ENCODE data around the gene STAT4.

STAT4 gene

DNA sequence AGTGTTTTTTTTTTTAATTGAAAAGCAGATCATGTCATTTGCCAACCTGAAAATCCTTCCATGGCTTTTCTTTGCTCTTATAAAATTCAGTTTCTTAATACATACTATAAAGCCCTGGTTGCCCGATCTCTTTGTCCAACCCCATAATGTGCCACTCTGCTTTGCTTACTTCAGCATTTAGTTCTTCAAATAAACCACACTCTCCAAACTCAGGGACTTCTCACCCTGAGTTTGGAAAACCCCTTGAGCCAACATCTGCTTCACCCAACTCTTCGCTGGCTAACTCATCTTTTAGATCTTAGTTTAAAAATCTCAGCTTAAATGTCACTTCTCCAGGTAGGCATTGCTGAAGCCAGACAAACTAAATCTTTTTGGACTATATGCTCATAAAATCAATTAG lies 135.6 kb downstream of the STAT4 start:
- ChIA-PET CTCF (interaction anchor here (0.8 kb wide), 1 partner anchor 176 kb away, joined by 3 read pairs; no protein-coding TSS in a partner anchor), POLR2A (ENCODE audit: low non-redundant PET) (no interaction called here)
- DNase-seq (ENCODE audit: low spot score) = no peak
- TF ChIP-seq, protein P1, sequence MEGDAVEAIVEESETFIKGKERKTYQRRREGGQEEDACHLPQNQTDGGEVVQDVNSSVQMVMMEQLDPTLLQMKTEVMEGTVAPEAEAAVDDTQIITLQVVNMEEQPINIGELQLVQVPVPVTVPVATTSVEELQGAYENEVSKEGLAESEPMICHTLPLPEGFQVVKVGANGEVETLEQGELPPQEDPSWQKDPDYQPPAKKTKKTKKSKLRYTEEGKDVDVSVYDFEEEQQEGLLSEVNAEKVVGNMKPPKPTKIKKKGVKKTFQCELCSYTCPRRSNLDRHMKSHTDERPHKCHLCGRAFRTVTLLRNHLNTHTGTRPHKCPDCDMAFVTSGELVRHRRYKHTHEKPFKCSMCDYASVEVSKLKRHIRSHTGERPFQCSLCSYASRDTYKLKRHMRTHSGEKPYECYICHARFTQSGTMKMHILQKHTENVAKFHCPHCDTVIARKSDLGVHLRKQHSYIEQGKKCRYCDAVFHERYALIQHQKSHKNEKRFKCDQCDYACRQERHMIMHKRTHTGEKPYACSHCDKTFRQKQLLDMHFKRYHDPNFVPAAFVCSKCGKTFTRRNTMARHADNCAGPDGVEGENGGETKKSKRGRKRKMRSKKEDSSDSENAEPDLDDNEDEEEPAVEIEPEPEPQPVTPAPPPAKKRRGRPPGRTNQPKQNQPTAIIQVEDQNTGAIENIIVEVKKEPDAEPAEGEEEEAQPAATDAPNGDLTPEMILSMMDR (conservative IDR thresholded peaks at IDR 0.05; ENCODE audit: low read depth) = no peak
- H3K27ac ChIP-seq = no peak overlapping the region

DNA sequence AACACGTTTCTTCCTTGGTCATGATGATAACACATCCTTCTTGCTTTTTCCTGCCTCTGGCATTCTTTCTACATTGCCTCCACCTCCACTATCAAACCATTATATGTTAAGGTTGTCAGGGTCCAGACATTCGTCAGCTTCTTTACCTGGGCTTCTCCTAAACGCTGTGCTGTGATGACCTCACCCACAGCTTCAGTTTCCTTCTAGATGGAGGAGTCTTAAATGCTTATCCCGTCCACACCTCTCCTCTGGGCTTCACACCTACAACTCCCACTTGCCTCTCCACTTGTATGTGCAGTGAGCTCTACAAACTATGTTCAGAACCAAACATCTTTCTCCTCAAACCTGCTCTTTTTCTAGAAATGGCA lies 136.2 kb downstream of the STAT4 start:
- peak overlapping the region; percentile 85 for H3K27ac ChIP-seq
- CTCF ChIA-PET = interaction anchor here (0.6 to 0.8 kb wide), 2 partner anchors 175 to 980 kb away, joined by 3 to 4 read pairs; no protein-coding TSS in a partner anchor
- DNase-seq (ENCODE audit: low spot score) = no peak
- POLR2A ChIA-PET (ENCODE audit: low non-redundant PET) = no interaction called here
- TF ChIP-seq, protein P1 (conservative IDR thresholded peaks at IDR 0.05; ENCODE audit: low read depth) = no peak

DNA sequence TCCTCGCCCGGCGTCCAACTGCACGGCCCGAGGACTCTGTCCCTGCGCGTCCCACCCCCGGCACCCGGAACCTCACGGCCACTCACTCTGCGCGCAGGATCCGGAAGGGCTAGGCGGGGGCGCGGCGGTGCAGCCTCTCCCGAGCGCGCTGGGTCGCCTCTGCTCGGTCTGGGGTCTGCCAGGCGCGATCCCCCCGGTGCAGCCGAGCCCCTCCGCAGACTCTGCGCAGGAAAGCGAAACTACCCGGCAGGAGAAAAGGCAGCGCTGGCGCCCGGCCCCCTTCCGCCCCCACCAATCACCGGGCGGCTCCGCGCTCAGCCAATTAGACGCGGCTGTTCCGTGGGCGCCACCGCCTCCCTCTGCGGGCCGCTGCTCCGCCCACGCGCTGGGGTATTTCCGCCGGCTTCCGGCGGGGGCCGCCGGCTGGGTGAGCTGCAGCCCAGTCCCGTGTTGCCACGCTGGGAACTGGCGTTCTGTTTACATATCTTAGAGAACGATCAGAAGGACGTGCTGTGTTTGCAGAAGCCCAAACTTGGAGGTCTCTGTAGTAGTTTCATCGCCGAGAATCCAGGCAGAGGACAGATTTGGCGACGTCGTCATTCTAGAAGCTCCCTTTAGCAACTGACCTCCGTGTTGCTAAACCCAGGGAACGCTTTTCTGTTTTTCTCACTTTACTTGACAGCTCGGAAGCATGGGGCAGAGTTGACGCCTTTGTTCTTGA lies 136.7 kb downstream of the STAT4 start, which contains the start of gene STAT1:
STAT1 (minus strand) TSS at position 240 of the 721 bp plus-strand sequence. CDS start 4,168 bp downstream, outside the sequence.
- POLR2A ChIA-PET (ENCODE audit: low non-redundant PET) = no interaction called here
- CTCF ChIA-PET = interaction anchor here (0.6 to 0.8 kb wide), 3 partner anchors 71 to 979 kb away, joined by 3 to 4 read pairs (median 3); no protein-coding TSS in a partner anchor
- DNase-seq (ENCODE audit: low spot score) = peak; percentile 97
- peak within 1 kb of the TSS; percentile 85 for H3K27ac ChIP-seq
- TF ChIP-seq, protein P1 (conservative IDR thresholded peaks at IDR 0.05; ENCODE audit: low read depth) = no peak

DNA sequence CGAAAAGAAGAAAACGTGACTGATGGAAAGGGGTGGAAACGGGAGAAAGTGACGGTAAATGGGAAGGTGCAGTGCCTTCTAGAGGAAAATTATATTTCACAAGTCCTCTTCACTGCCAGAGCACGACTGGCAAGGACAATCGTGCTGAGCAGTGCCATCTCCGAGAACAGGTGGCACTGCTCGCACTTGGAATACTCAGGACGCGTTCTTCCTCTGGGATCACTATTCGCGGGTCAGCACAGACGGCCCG lies 137.2 kb downstream of the STAT4 start:
- ChIA-PET CTCF (interaction anchor here (0.6 kb wide), 1 partner anchor 71 kb away, joined by 3 read pairs; no protein-coding TSS in a partner anchor), POLR2A (ENCODE audit: low non-redundant PET) (no interaction called here)
- no peak for DNase-seq (ENCODE audit: low spot score)
- TF ChIP-seq, protein P1 (conservative IDR thresholded peaks at IDR 0.05; ENCODE audit: low read depth) = 0 out of 2 replicates have a peak, but pooled peaks have one; percentile 11
- peak overlapping the region; percentile 85 for H3K27ac ChIP-seq

DNA sequence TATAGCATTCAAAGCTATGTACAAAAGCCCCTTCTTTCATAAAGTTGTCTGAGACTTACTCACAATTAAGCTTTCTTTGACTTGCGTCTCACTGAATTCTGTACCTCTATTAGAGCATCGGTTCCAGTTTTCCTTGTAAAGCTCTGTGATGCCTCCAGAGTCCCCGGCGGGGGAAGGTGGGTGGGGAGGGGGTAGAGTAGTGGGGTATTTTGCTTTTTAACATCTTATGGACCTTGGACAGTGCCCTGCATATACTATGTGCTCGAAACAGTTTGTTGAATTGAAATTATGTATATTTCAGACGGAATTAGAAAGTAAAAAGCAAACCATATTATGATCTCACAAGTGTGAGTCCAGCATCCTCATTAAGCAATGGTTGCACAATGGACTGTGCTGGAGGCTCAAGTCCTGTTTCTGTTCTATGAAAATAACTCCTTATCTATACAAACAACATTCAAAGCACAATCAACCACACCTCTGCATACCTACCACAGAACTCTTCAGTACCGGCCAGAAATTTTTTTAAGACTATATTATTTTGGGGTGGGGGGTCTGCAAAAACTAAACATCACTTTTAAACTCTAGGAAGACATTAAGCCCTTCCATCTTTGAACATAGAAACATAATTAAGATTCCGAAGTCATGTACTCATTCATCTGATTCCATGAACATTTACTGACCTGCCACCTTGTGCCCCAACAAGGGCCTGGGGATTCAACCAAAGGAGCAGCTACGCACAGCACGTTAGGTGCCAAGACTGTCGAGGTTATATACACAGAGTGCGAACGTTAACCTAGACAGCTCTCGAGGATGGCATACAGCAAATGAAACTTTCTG lies 137.7 kb downstream of the STAT4 start:
- CTCF ChIA-PET = interaction anchor here (0.6 kb wide), 2 partner anchors 72 to 146 kb away, joined by 3 read pairs; no protein-coding TSS in a partner anchor
- no peak for DNase-seq (ENCODE audit: low spot score)
- POLR2A ChIA-PET (ENCODE audit: low non-redundant PET) = no interaction called here
- TF ChIP-seq, protein P1 (conservative IDR thresholded peaks at IDR 0.05; ENCODE audit: low read depth) = no peak
- H3K27ac ChIP-seq = peak overlapping the region; percentile 85

DNA sequence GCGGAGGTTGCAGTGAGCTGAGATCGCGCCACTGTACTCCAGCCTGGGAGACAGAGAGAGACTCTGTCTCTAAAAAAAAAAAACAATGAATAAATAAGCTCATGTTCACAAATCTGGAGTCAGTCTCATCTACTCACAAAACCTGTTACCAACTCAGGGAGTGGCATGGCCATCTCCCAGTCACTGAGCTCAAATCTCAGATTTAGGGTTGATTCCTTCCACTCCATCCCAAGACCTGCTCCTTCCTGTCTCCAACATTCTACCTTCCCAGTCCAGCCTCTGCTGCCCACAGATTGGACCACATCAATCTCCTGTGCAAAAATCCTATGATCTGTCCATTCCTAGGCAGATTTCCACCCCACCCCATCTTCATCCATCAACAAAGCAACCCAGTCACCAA lies 138.4 kb downstream of the STAT4 start:
- ChIA-PET POLR2A (ENCODE audit: low non-redundant PET) (no interaction called here), CTCF (no interaction called here)
- TF ChIP-seq, protein P1 (conservative IDR thresholded peaks at IDR 0.05; ENCODE audit: low read depth) = no peak
- no peak for DNase-seq (ENCODE audit: low spot score)
- no peak overlapping the region for H3K27ac ChIP-seq
